GM23248 (cell line): ENCODE results near the gene SFN.

Experiments
- EZH2 ChIP-seq: fragments of 200-600 bp; sonication (generic); IDR thresholded peaks from 2 replicates; pipeline ENCODE4 v1.6.1; 2018; ENCODE audit warnings: antibody characterized with exemption, mild to moderate bottlenecking; ENCODE audit not compliant: insufficient read depth, poor library complexity, severe bottlenecking
- EZH2phosphoT487 ChIP-seq: fragments of 200-600 bp; sonication (generic); IDR thresholded peaks from 2 replicates; pipeline ENCODE4 v1.6.1; 2018; ENCODE audit warnings: antibody characterized with exemption, moderate library complexity, mild to moderate bottlenecking, low read depth; ENCODE audit not compliant: insufficient read depth

DNA sequence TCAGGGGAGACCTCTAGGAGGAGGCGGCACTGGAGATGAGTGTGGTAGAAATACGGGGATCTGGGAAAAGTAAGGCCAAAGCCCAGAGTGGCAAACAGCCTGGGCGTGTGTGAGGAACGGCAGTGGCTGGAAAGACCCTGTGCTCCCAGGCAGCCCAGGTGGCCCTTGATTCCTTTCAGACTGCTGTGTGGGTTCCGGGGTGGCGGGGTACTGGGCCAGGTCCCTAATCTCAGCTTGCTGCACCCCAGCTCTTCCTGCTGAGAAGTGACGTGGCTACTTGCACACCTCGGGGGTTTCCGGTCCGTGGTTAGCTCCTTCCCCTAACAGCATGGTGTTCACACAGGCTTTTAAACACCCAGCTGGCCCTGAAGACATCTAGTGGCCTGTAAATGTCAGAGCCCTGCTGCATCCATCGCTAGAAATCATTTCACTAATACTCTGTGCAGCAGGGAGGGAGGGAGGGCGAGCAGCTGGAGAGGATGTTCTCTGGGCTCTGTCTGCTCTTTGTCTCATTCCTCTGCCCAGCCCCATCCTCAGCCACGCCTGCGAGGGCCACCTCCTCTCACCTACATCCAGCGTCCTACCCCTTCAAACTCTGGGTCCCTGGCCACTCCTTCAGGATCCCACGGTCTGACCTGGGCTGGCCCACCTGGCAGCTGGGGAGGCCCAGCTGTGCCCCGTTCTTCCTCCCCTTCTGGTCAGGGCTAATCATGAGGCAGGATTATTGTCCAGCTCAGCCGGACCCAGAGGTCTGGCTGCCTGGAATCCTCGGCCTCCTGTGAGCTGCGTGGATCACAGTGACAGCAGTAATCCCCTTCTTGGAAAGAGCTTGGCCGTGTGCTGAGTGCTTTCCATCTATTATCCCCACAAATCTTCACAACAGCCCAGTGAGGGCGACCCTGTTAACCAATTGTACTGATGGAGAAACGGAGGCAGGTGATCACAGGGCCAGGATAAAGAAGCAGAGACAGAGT lies 29.2 kb upstream of the SFN start:
- TF ChIP-seq EZH2, result no peak
- TF ChIP-seq EZH2phosphoT487, result no peak
